GM23338 (cell line): ENCODE measurements around the gene CNOT10. TPM values are rescaled to one million over a fixed set of nuclear protein-coding genes. Genes with fewer than 3 reads are reported as not detected.

Experiments
- ATAC-seq: fragments of 200-7000 bp; cut with Tn5 transposase; 3 replicates; pipeline ENCODE4 v1.9.1; 2020
- DNase-seq: peaks from one replicate; pipeline ENCODE4 v3.0.0-alpha.2; 2015; ENCODE audit warnings: low spot score
- H2AFZ ChIP-seq: fragments of 200-600 bp; sonication (generic); 2 replicates; pipeline ENCODE4 v1.8.0; 2016; ENCODE audit warnings: antibody characterized with exemption, mild to moderate bottlenecking, moderate library complexity
- H3F3A ChIP-seq: fragments of 200-600 bp; sonication (generic); replicated peaks from 2 replicates; pipeline ENCODE4 v1.8.0; 2017; ENCODE audit warnings: antibody characterized with exemption, mixed run types, low read depth
- H3K27ac ChIP-seq: fragments of 200-600 bp; sonication (generic); 2 replicates; pipeline ENCODE4 v1.6.1; 2016; ENCODE audit warnings: low read depth
- H3K27me3 ChIP-seq: fragments of 200-600 bp; sonication (generic); 2 replicates; pipeline ENCODE4 v1.8.0; 2016; ENCODE audit warnings: mild to moderate bottlenecking, mixed run types, moderate library complexity; ENCODE audit not compliant: insufficient read depth
- H3K36me3 ChIP-seq: fragments of 200-600 bp; sonication (generic); 2 replicates; pipeline ENCODE4 v1.8.0; 2016; ENCODE audit warnings: mild to moderate bottlenecking; ENCODE audit not compliant: insufficient read depth
- H3K4me1 ChIP-seq: fragments of 200-600 bp; sonication (generic); 2 replicates; pipeline ENCODE4 v1.8.0; 2016; ENCODE audit warnings: mild to moderate bottlenecking, moderate library complexity; ENCODE audit not compliant: insufficient read depth
- H3K4me2 ChIP-seq: fragments of 200-600 bp; sonication (generic); 2 replicates; pipeline ENCODE4 v1.7.1; 2017; ENCODE audit warnings: mixed run types
- H3K4me3 ChIP-seq: fragments of 200-600 bp; sonication (generic); 2 replicates; pipeline ENCODE4 v1.6.1; 2016; ENCODE audit warnings: mixed run types
- H3K79me2 ChIP-seq: fragments of 200-600 bp; sonication (generic); replicated peaks from 2 replicates; pipeline ENCODE4 v1.8.0; 2017; ENCODE audit warnings: mild to moderate bottlenecking; ENCODE audit not compliant: insufficient read depth
- H3K9me2 ChIP-seq: fragments of 200-600 bp; sonication (generic); 2 replicates; pipeline ENCODE4 v1.8.0; 2017; ENCODE audit not compliant: insufficient read depth
- H4K20me1 ChIP-seq: fragments of 200-600 bp; sonication (generic); replicated peaks from 2 replicates; pipeline ENCODE4 v1.8.0; 2017; ENCODE audit warnings: mild to moderate bottlenecking; ENCODE audit not compliant: insufficient read depth
- H3K27ac Mint-ChIP-seq: 2 replicates; pipeline ENCODE4 v1.8.0; 2020; ENCODE audit warnings: inconsistent platforms, mild to moderate bottlenecking, moderate library complexity, mixed read lengths
- H3K27me3 Mint-ChIP-seq: 3 replicates; pipeline ENCODE4 v1.8.0; 2022; ENCODE audit warnings: low read depth, mild to moderate bottlenecking, moderate library complexity, mixed read lengths, inconsistent platforms; ENCODE audit not compliant: insufficient read depth, poor library complexity
- H3K36me3 Mint-ChIP-seq: 3 replicates; pipeline ENCODE4 v1.8.0; 2021; ENCODE audit warnings: low read depth, mild to moderate bottlenecking, inconsistent platforms, moderate library complexity, mixed read lengths
- H3K4me1 Mint-ChIP-seq: 3 replicates; pipeline ENCODE4 v1.8.0; 2020; ENCODE audit warnings: mild to moderate bottlenecking, inconsistent platforms, mixed read lengths
- H3K4me3 Mint-ChIP-seq: 3 replicates; pipeline ENCODE4 v1.8.0; 2021; ENCODE audit warnings: moderate library complexity, mild to moderate bottlenecking, inconsistent platforms, mixed read lengths
- H3K9me3 Mint-ChIP-seq: 3 replicates; pipeline ENCODE4 v1.8.0; 2020; ENCODE audit warnings: moderate library complexity, mild to moderate bottlenecking, inconsistent platforms, mixed read lengths
- CREB1 ChIP-seq: fragments of 250-450 bp; sonication (Bioruptor Pico); IDR thresholded peaks from 2 replicates; pipeline ENCODE4 v1.5.0; 2020; ENCODE audit warnings: low read depth, mild to moderate bottlenecking, moderate library complexity
- EZH2 ChIP-seq: fragments of 200-600 bp; sonication (generic); IDR thresholded peaks from one replicate; pipeline ENCODE4 v1.8.0; 2017; ENCODE audit warnings: antibody characterized with exemption, mild to moderate bottlenecking, low read depth; ENCODE audit not compliant: unreplicated experiment
- EZH2phosphoT487 ChIP-seq: fragments of 200-600 bp; sonication (generic); IDR thresholded peaks from one replicate; pipeline ENCODE4 v1.8.1; 2018; ENCODE audit warnings: antibody characterized with exemption; ENCODE audit not compliant: unreplicated experiment
- JUNB ChIP-seq: IDR thresholded peaks from one replicate; pipeline ENCODE4 v1.6.1; 2016; ENCODE audit warnings: antibody characterized with exemption; ENCODE audit not compliant: unreplicated experiment
- NANOG ChIP-seq: IDR thresholded peaks from 2 replicates; pipeline ENCODE4 v1.6.1; 2016; ENCODE audit warnings: antibody characterized with exemption, borderline replicate concordance
- POLR2AphosphoS5 ChIP-seq: IDR thresholded peaks from 2 replicates; pipeline ENCODE4 v1.6.1; 2016; ENCODE audit warnings: antibody characterized with exemption, low read depth
- STAT1 ChIP-seq: IDR thresholded peaks from one replicate; pipeline ENCODE4 v1.6.1; 2016; ENCODE audit warnings: antibody characterized with exemption; ENCODE audit not compliant: unreplicated experiment
- ZNF114 ChIP-seq: fragments of 250-450 bp; sonication (Bioruptor Pico); IDR thresholded peaks from 2 replicates; pipeline ENCODE4 v1.5.0; 2020; ENCODE audit warnings: mild to moderate bottlenecking, moderate library complexity
- ZNF331 ChIP-seq: fragments of 250-450 bp; sonication (Bioruptor Pico); IDR thresholded peaks from 2 replicates; pipeline ENCODE4 v1.5.0; 2020; ENCODE audit warnings: low read depth, mild to moderate bottlenecking, moderate library complexity
- polyA plus RNA-seq: library from polyadenylated mRNA; unstranded; fragments of >200 nt; fragmentation: Nextera tagmentation; extraction: Ambion mirVana; gene quantifications from 2 replicates; pipeline ENCODE4 v1.2.1, GENCODE V29; 2016
- total RNA-seq: library from RNA; depleted of rRNA; stranded (reverse); fragments of >200 nt; shearing (Covaris generic); gene quantifications from 2 replicates; pipeline ENCODE4 v1.2.3, GENCODE V29; 2014
- TF ChIP-seq, protein P1 (sequence below), 2 experiments: fragments of 200-600 bp in 1 of 2; sonication (generic) in 1 of 2; conservative IDR thresholded peaks; 2 replicates each; pipeline versions ENCODE4 v1.5.1 to v1.6.1; 2016 to 2017; ENCODE audit warnings: antibody characterized with exemption in 2 of 2, low read depth in 2 of 2, mild to moderate bottlenecking in 2 of 2, moderate library complexity in 1 of 2
- TF ChIP-seq, protein P2 (sequence below): fragments of 250-450 bp; sonication (Bioruptor Pico); IDR thresholded peaks from 2 replicates; pipeline ENCODE4 v1.5.0; 2020; ENCODE audit warnings: mild to moderate bottlenecking, moderate library complexity
- TF ChIP-seq, protein P3 (sequence below): IDR thresholded peaks from one replicate; pipeline ENCODE4 v1.6.1; 2018; ENCODE audit warnings: antibody characterized with exemption; ENCODE audit not compliant: unreplicated experiment
- TF ChIP-seq, protein P4 (sequence below): IDR thresholded peaks from 2 replicates; pipeline ENCODE4 v1.6.1; 2016; ENCODE audit warnings: antibody characterized with exemption

CNOT10 gene
- total and polyA plus RNA-seq, 2 experiments from 2014 or later: 27.2 to 46.9 TPM

DNA sequence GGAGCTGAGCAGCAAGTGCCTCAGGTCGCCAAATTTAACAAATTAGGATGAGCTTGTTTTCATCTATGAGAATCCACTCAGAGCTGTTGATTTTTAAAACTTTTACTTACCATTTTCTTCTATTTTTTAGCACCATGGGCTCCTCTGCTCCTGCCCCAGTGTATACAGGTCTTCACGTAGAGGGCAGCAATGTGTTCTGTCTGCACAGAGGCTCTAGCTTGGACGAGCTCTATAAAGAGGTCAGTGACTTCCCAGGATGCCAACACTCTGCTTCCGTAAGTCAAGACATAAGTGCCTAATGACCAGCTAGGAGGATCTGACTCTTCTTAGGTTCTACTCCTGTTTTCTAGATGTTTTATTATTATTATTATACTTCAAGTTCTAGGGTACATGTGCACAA, 41.2 kb upstream of the CNOT10 start:
- H2AFZ ChIP-seq: peak overlapping the region; percentile 95
- peaks cover 5% of the 10 kb centered on the region for H3K27me3 Mint-ChIP-seq
- H3K4me3 ChIP-seq: no peak overlapping the region
- H3K27ac ChIP-seq: no peak overlapping the region
- TF ChIP-seq, protein P1, sequence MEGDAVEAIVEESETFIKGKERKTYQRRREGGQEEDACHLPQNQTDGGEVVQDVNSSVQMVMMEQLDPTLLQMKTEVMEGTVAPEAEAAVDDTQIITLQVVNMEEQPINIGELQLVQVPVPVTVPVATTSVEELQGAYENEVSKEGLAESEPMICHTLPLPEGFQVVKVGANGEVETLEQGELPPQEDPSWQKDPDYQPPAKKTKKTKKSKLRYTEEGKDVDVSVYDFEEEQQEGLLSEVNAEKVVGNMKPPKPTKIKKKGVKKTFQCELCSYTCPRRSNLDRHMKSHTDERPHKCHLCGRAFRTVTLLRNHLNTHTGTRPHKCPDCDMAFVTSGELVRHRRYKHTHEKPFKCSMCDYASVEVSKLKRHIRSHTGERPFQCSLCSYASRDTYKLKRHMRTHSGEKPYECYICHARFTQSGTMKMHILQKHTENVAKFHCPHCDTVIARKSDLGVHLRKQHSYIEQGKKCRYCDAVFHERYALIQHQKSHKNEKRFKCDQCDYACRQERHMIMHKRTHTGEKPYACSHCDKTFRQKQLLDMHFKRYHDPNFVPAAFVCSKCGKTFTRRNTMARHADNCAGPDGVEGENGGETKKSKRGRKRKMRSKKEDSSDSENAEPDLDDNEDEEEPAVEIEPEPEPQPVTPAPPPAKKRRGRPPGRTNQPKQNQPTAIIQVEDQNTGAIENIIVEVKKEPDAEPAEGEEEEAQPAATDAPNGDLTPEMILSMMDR (conservative IDR thresholded peaks at IDR 0.05; ENCODE audit: low read depth in 2 of 2): no peak
- no peak for TF ChIP-seq STAT1
- no peak for TF ChIP-seq NANOG
- no peak for TF ChIP-seq CREB1 (CRISPR knock-in tag)
- TF ChIP-seq, protein P2, sequence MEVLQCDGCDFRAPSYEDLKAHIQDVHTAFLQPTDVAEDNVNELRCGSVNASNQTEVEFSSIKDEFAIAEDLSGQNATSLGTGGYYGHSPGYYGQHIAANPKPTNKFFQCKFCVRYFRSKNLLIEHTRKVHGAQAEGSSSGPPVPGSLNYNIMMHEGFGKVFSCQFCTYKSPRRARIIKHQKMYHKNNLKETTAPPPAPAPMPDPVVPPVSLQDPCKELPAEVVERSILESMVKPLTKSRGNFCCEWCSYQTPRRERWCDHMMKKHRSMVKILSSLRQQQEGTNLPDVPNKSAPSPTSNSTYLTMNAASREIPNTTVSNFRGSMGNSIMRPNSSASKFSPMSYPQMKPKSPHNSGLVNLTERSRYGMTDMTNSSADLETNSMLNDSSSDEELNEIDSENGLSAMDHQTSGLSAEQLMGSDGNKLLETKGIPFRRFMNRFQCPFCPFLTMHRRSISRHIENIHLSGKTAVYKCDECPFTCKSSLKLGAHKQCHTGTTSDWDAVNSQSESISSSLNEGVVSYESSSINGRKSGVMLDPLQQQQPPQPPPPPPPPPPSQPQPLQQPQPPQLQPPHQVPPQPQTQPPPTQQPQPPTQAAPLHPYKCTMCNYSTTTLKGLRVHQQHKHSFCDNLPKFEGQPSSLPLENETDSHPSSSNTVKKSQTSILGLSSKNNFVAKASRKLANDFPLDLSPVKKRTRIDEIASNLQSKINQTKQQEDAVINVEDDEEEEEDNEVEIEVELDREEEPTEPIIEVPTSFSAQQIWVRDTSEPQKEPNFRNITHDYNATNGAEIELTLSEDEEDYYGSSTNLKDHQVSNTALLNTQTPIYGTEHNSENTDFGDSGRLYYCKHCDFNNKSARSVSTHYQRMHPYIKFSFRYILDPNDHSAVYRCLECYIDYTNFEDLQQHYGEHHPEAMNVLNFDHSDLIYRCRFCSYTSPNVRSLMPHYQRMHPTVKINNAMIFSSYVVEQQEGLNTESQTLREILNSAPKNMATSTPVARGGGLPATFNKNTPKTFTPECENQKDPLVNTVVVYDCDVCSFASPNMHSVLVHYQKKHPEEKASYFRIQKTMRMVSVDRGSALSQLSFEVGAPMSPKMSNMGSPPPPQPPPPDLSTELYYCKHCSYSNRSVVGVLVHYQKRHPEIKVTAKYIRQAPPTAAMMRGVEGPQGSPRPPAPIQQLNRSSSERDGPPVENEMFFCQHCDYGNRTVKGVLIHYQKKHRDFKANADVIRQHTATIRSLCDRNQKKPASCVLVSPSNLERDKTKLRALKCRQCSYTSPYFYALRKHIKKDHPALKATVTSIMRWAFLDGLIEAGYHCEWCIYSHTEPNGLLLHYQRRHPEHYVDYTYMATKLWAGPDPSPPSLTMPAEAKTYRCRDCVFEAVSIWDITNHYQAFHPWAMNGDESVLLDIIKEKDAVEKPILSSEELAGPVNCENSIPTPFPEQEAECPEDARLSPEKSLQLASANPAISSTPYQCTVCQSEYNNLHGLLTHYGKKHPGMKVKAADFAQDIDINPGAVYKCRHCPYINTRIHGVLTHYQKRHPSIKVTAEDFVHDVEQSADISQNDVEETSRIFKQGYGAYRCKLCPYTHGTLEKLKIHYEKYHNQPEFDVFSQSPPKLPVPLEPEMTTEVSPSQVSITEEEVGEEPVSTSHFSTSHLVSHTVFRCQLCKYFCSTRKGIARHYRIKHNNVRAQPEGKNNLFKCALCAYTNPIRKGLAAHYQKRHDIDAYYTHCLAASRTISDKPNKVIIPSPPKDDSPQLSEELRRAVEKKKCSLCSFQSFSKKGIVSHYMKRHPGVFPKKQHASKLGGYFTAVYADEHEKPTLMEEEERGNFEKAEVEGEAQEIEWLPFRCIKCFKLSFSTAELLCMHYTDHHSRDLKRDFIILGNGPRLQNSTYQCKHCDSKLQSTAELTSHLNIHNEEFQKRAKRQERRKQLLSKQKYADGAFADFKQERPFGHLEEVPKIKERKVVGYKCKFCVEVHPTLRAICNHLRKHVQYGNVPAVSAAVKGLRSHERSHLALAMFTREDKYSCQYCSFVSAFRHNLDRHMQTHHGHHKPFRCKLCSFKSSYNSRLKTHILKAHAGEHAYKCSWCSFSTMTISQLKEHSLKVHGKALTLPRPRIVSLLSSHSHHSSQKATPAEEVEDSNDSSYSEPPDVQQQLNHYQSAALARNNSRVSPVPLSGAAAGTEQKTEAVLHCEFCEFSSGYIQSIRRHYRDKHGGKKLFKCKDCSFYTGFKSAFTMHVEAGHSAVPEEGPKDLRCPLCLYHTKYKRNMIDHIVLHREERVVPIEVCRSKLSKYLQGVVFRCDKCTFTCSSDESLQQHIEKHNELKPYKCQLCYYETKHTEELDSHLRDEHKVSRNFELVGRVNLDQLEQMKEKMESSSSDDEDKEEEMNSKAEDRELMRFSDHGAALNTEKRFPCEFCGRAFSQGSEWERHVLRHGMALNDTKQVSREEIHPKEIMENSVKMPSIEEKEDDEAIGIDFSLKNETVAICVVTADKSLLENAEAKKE: no peak
- TF ChIP-seq, protein P3, sequence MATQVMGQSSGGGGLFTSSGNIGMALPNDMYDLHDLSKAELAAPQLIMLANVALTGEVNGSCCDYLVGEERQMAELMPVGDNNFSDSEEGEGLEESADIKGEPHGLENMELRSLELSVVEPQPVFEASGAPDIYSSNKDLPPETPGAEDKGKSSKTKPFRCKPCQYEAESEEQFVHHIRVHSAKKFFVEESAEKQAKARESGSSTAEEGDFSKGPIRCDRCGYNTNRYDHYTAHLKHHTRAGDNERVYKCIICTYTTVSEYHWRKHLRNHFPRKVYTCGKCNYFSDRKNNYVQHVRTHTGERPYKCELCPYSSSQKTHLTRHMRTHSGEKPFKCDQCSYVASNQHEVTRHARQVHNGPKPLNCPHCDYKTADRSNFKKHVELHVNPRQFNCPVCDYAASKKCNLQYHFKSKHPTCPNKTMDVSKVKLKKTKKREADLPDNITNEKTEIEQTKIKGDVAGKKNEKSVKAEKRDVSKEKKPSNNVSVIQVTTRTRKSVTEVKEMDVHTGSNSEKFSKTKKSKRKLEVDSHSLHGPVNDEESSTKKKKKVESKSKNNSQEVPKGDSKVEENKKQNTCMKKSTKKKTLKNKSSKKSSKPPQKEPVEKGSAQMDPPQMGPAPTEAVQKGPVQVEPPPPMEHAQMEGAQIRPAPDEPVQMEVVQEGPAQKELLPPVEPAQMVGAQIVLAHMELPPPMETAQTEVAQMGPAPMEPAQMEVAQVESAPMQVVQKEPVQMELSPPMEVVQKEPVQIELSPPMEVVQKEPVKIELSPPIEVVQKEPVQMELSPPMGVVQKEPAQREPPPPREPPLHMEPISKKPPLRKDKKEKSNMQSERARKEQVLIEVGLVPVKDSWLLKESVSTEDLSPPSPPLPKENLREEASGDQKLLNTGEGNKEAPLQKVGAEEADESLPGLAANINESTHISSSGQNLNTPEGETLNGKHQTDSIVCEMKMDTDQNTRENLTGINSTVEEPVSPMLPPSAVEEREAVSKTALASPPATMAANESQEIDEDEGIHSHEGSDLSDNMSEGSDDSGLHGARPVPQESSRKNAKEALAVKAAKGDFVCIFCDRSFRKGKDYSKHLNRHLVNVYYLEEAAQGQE: no peak
- TF ChIP-seq POLR2AphosphoS5: no peak
- TF ChIP-seq JUNB: no peak
- TF ChIP-seq, protein P4, sequence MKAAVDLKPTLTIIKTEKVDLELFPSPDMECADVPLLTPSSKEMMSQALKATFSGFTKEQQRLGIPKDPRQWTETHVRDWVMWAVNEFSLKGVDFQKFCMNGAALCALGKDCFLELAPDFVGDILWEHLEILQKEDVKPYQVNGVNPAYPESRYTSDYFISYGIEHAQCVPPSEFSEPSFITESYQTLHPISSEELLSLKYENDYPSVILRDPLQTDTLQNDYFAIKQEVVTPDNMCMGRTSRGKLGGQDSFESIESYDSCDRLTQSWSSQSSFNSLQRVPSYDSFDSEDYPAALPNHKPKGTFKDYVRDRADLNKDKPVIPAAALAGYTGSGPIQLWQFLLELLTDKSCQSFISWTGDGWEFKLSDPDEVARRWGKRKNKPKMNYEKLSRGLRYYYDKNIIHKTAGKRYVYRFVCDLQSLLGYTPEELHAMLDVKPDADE: no peak
- no peak for TF ChIP-seq ZNF331 (CRISPR knock-in tag)
- no peak for TF ChIP-seq ZNF114 (CRISPR knock-in tag)
- no peak for TF ChIP-seq EZH2phosphoT487
- TF ChIP-seq EZH2: no peak
- no peak overlapping the region for H3K4me3 Mint-ChIP-seq
- no peaks in the 10 kb centered on the region; the same call in 2 of the 3 replicates for H3K9me3 Mint-ChIP-seq
- no peaks in the 10 kb centered on the region for H3K36me3 Mint-ChIP-seq
- no peaks in the 10 kb centered on the region for H3K27me3 ChIP-seq
- no peaks in the 10 kb centered on the region for H3K4me1 ChIP-seq
- no peaks in the 10 kb centered on the region for H3K9me2 ChIP-seq
- no peak overlapping the region for H3K27ac Mint-ChIP-seq
- no peaks in the 10 kb centered on the region for H3F3A ChIP-seq
- ATAC-seq: peak; percentile 29; the same call in 1 of the 3 replicates
- H3K36me3 ChIP-seq: no peaks in the 10 kb centered on the region
- H3K4me2 ChIP-seq: no peak overlapping the region
- H3K4me1 Mint-ChIP-seq: peaks cover 4% of the 10 kb centered on the region; the same call in 2 of the 3 replicates
- H4K20me1 ChIP-seq: no peaks in the 10 kb centered on the region
- peak; percentile 20 for DNase-seq
- no peaks in the 10 kb centered on the region for H3K79me2 ChIP-seq
